K562 (cell line): Measurements from ENCODE around the gene MOCS3. TPM values are rescaled to one million over a fixed set of nuclear protein-coding genes. Genes with fewer than 3 reads are reported as not detected.

ENCODE experiments used
- BMI1 ChIP-seq: fragments of 150-350 bp; IDR thresholded peaks from 2 replicates; pipeline ENCODE4 v1.6.1; 2014; ENCODE audit warnings: low read length
- MITF ChIP-seq: IDR thresholded peaks from 2 replicates; pipeline ENCODE4 v1.6.1; 2014; ENCODE audit warnings: antibody characterized with exemption
- MYC ChIP-seq, 2 experiments: fragments of 250-450 bp in 1 of 2; sonication (Bioruptor Pico) in 1 of 2; IDR thresholded peaks; 2 replicates each; pipeline versions ENCODE4 v1.5.1 to v1.6.1; 2012 to 2021; ENCODE audit warnings: low read depth in 2 of 2, borderline replicate concordance in 1 of 2, improper control_type of control experiment in 1 of 2, low read length in 1 of 2, mild to moderate bottlenecking in 1 of 2, moderate library complexity in 1 of 2
- NR3C1 ChIP-seq: sonication (generic); formaldehyde crosslinking; IDR thresholded peaks from 2 replicates; pipeline ENCODE4 v1.8.1; 2022; ENCODE audit warnings: missing genetic modification reagents
- PHF8 ChIP-seq: fragments of 200-600 bp; sonication (generic); IDR thresholded peaks from 2 replicates; pipeline ENCODE4 v1.6.1; 2012; ENCODE audit warnings: mixed run types, mild to moderate bottlenecking, inconsistent platforms, low read length, moderate library complexity, borderline replicate concordance
- TEAD4 ChIP-seq, 2 experiments: sonication (generic) in 1 of 2; formaldehyde crosslinking in 1 of 2; IDR thresholded peaks; 2 replicates each; pipeline versions ENCODE4 v1.6.1 to v1.8.0; 2012 to 2022; ENCODE audit warnings: borderline replicate concordance in 1 of 2, inconsistent platforms in 1 of 2, low read length in 1 of 2, mild to moderate bottlenecking in 1 of 2, missing genetic modification reagents in 1 of 2
- TRIM28 ChIP-seq: fragments of 450-650 bp; IDR thresholded peaks from 2 replicates; pipeline ENCODE4 v1.6.1; 2017
- USF1 ChIP-seq: sonication (generic); formaldehyde crosslinking; IDR thresholded peaks from 2 replicates; pipeline ENCODE4 v1.9.0; 2022; ENCODE audit warnings: mild to moderate bottlenecking, missing genetic modification reagents
- ZBTB40 ChIP-seq, 2 experiments: fragments of 450-650 bp in 1 of 2; sonication (generic) in 1 of 2; formaldehyde crosslinking in 1 of 2; IDR thresholded peaks; 2 replicates each; pipeline versions ENCODE4 v1.7.1 to v1.9.0; 2016 to 2022; ENCODE audit warnings: inconsistent platforms in 1 of 2, mild to moderate bottlenecking in 1 of 2, missing genetic modification reagents in 1 of 2
- ZNF384 ChIP-seq: IDR thresholded peaks from 2 replicates; pipeline ENCODE4 v1.6.1; 2012; ENCODE audit warnings: low read depth, low read length, improper control_type of control experiment
- polyA plus RNA-seq, 8 experiments: library from polyadenylated mRNA; depleted of rRNA in 4 of 8; stranded (reverse) in 5 of 8; unstranded in 3 of 8; fragments of >200 nt; fragmentation: Nextera tagmentation in 2 of 8; fragmentation: Illumina TruSeq in 1 of 8; extraction: Ambion mirVana in 2 of 8; extraction: Trizol in 1 of 8; gene quantifications; 2 replicates each; pipeline versions ENCODE4 v1.2.1 to v1.2.3, GENCODE V29; 2011 to 2014; ENCODE audit warnings: inconsistent platforms in 1 of 8, missing spikeins in 1 of 8
- total RNA-seq, 7 experiments: library from RNA; depleted of rRNA in 6 of 7; stranded (reverse); fragments of >200 nt in 6 of 7; fragmentation: Illumina TruSeq in 2 of 7; extraction: Trizol in 2 of 7; gene quantifications; 2 replicates each; pipeline versions ENCODE4 v1.2.1 to v1.2.3, GENCODE V29; 2011 to 2021; ENCODE audit warnings: low replicate concordance in 1 of 7

MOCS3 gene
- total and polyA plus RNA-seq, 9 of the 15 experiments (the other 6 are each of a cell fraction or from before 2014, with no cell fraction given) = 0.70 to 6.2 (median 2.9) TPM

GRCh38 chr20:50958615-50959542 lies at the start of gene MOCS3 (continued):
- TF ChIP-seq MITF (no peak), ZNF384 (no peak), USF1 (CRISPR knock-in tag) (peak; percentile 52), NR3C1 (CRISPR knock-in tag) (peak; percentile 69), TEAD4 (IDR thresholded peaks at IDR 0.05; ENCODE audit: low read length) (0 out of 2 replicates have a peak, but pooled peaks have one; percentile 8), TEAD4 (CRISPR knock-in tag; IDR thresholded peaks at IDR 0.05; ENCODE audit: borderline replicate concordance) (0 out of 2 replicates have a peak, but pooled peaks have one; percentile 16), MYC (IDR thresholded peaks at IDR 0.05; ENCODE audit: low read depth, low read length) (peak; percentile 32; the same call in 1 of the 2 replicates), MYC (CRISPR knock-in tag; IDR thresholded peaks at IDR 0.05; ENCODE audit: borderline replicate concordance, low read depth) (peak; percentile 52; the same call in 1 of the 2 replicates), ZBTB40 (IDR thresholded peaks at IDR 0.05) (peak; percentile 98), ZBTB40 (CRISPR knock-in tag; IDR thresholded peaks at IDR 0.05) (no peak), TRIM28 (no peak), PHF8 (peak; percentile 84; the same call in 1 of the 2 replicates), BMI1 (peak; percentile 93)
